Karpas-422 (cell line): ENCODE results near the gene ZIM2. TPM values are rescaled to one million over a fixed set of nuclear protein-coding genes. Genes with fewer than 3 reads are reported as not detected.
A peak's percentile ranks its signal among the peaks of the same experiment; 100 is the strongest.

Source experiments
- DNase-seq: peaks from one replicate; pipeline ENCODE4 v3.0.0-alpha.2; 2015
- H2AFZ ChIP-seq: fragments of 200-600 bp; sonication (generic); 2 replicates; pipeline ENCODE4 v1.6.1; 2014; ENCODE audit warnings: antibody characterized with exemption, low read length, mixed read lengths
- H3K27ac ChIP-seq: fragments of 200-600 bp; sonication (generic); 2 replicates; pipeline ENCODE4 v1.5.1; 2014; ENCODE audit warnings: mild to moderate bottlenecking, low read length, moderate library complexity
- H3K27me3 ChIP-seq: fragments of 200-600 bp; sonication (generic); 2 replicates; pipeline ENCODE4 v1.6.1; 2014; ENCODE audit warnings: low read length, mixed read lengths
- H3K36me3 ChIP-seq: fragments of 200-600 bp; sonication (generic); 2 replicates; pipeline ENCODE4 v1.6.1; 2014; ENCODE audit warnings: low read length, mixed read lengths; ENCODE audit not compliant: insufficient read depth
- H3K4me1 ChIP-seq: fragments of 200-600 bp; sonication (generic); 2 replicates; pipeline ENCODE4 v1.6.1; 2014; ENCODE audit warnings: mild to moderate bottlenecking, low read length, mixed read lengths
- H3K4me2 ChIP-seq: fragments of 200-600 bp; sonication (generic); 2 replicates; pipeline ENCODE4 v1.6.1; 2014; ENCODE audit warnings: low read length, low read depth, mild to moderate bottlenecking; ENCODE audit not compliant: poor library complexity, severe bottlenecking
- H3K4me3 ChIP-seq: fragments of 200-600 bp; sonication (generic); 2 replicates; pipeline ENCODE4 v1.5.1; 2014; ENCODE audit warnings: mild to moderate bottlenecking, antibody characterized with exemption, low read length, mixed read lengths
- H3K79me2 ChIP-seq: fragments of 200-600 bp; sonication (generic); 2 replicates; pipeline ENCODE4 v1.6.1; 2014; ENCODE audit warnings: mild to moderate bottlenecking, low read length, mixed read lengths
- H3K9ac ChIP-seq: fragments of 200-600 bp; sonication (generic); 2 replicates; pipeline ENCODE4 v1.6.0; 2014; ENCODE audit warnings: low read length
- H3K9me2 ChIP-seq: fragments of 200-600 bp; sonication (generic), shearing (Covaris generic); replicated peaks from 2 replicates; pipeline ENCODE4 v1.6.0; 2014; ENCODE audit warnings: mild to moderate bottlenecking, low read length, moderate library complexity; ENCODE audit not compliant: insufficient read depth
- H3K9me3 ChIP-seq: fragments of 300-700, 200-600 bp; sonication (generic); 2 replicates; pipeline ENCODE4 v1.6.1; 2014; ENCODE audit warnings: low read length, mixed read lengths
- H4K20me1 ChIP-seq: fragments of 200-600 bp; sonication (generic); 2 replicates; pipeline ENCODE4 v1.6.1; 2014; ENCODE audit warnings: mild to moderate bottlenecking, antibody characterized with exemption, low read length, low read depth; ENCODE audit not compliant: insufficient read depth
- small RNA-seq: library from RNA; depleted of rRNA; stranded (forward); fragments of <200 nt; gene quantifications from one replicate; pipeline ENCODE3, GENCODE V24; 2014
- total RNA-seq: library from RNA; depleted of rRNA; stranded (reverse); fragments of >200 nt; shearing (Covaris generic); gene quantifications from 2 replicates; pipeline ENCODE4 v1.2.3, GENCODE V29; 2014; ENCODE audit warnings: low replicate concordance; rRNA removed

The ZIM2 gene
- total RNA-seq, 1 experiment from 2014 or later = not detected

- Histone ChIP-seq H3K9ac (no peak overlapping the region), H4K20me1 (no peaks in the 10 kb centered on the region), H2AFZ (no peak overlapping the region), H3K36me3 (no peaks in the 10 kb centered on the region), H3K4me2 (no peak overlapping the region), H3K79me2 (no peaks in the 10 kb centered on the region), H3K27me3 (no peaks in the 10 kb centered on the region), H3K4me3 (no peak overlapping the region), H3K9me3 (peaks cover 18% of the 10 kb centered on the region), H3K4me1 (no peaks in the 10 kb centered on the region), H3K27ac (no peak overlapping the region), H3K9me2 (no peaks in the 10 kb centered on the region)
- DNase-seq = no peak
Measured at GRCh38 chr19:56727677-56728076, 112.8 kb downstream of the ZIM2 start.

GRCh38 chr19:56725829-56726424 lies 114.6 kb downstream of the ZIM2 start:
- Histone ChIP-seq H2AFZ (no peak overlapping the region), H3K9me3 (peaks cover 22% of the 10 kb centered on the region), H3K36me3 (no peaks in the 10 kb centered on the region), H3K4me3 (no peak overlapping the region), H3K27ac (no peak overlapping the region), H3K4me1 (no peaks in the 10 kb centered on the region), H3K4me2 (no peak overlapping the region), H4K20me1 (no peaks in the 10 kb centered on the region), H3K9ac (no peak overlapping the region), H3K9me2 (no peaks in the 10 kb centered on the region), H3K27me3 (no peaks in the 10 kb centered on the region), H3K79me2 (no peaks in the 10 kb centered on the region)
- DNase-seq = peak; percentile 63

Small RNAs within 50 kb of the gene (small RNA-seq; reads per million reads assigned to genes)
- not detected for gene AC006115.2

Other genes with a start within 250 kb of the ZIM2 start
- gene ZNF71, start 245.4 kb downstream of the ZIM2 start, total RNA-seq = 16.4 and 23.2 TPM in 2 replicates
- 0.19 and 0.32 TPM in 2 replicates for gene SMIM17, start 197.6 kb downstream of the ZIM2 start, total RNA-seq
- gene ZNF835, start 169.0 kb downstream of the ZIM2 start, total RNA-seq = not detected in 2 replicates
- gene PEG3, start within 50 bp of the ZIM2 start, total RNA-seq = not detected in 2 replicates